DND-41 (cell line): ENCODE measurements around the gene RNF34.

Experiments used
- ATAC-seq: fragments of 200-7000 bp; cut with Tn5 transposase; 3 replicates; pipeline ENCODE4 v1.9.1; 2021; ENCODE audit warnings: low read depth; ENCODE audit not compliant: insufficient read depth
- DNase-seq: peaks from one replicate; pipeline ENCODE4 v3.0.0-alpha.2; 2020
- H2AFZ ChIP-seq: 2 replicates; pipeline ENCODE4 v1.6.0; 2012; ENCODE audit warnings: low read depth, low read length
- H3K27ac ChIP-seq: 2 replicates; pipeline ENCODE4 v1.5.1; 2012; ENCODE audit warnings: low read length, inconsistent platforms
- H3K27me3 ChIP-seq: fragments of 200-600 bp; sonication (generic); 2 replicates; pipeline ENCODE4 v1.6.0; 2012; ENCODE audit warnings: low read length, mild to moderate bottlenecking, inconsistent platforms; ENCODE audit not compliant: insufficient read depth, poor library complexity
- H3K36me3 ChIP-seq: 2 replicates; pipeline ENCODE4 v1.5.1; 2012; ENCODE audit warnings: low read length, inconsistent platforms; ENCODE audit not compliant: insufficient read depth
- H3K4me1 ChIP-seq: 2 replicates; pipeline ENCODE4 v1.5.1; 2012; ENCODE audit warnings: mild to moderate bottlenecking, low read length; ENCODE audit not compliant: insufficient read depth
- H3K4me2 ChIP-seq: 2 replicates; pipeline ENCODE4 v1.6.0; 2012; ENCODE audit warnings: mild to moderate bottlenecking, moderate library complexity, low read length, inconsistent platforms; ENCODE audit not compliant: insufficient read depth
- H3K4me3 ChIP-seq, 2 experiments: fragments of 200-600 bp in 1 of 2; shearing (Covaris generic) in 1 of 2; 2 replicates each; pipeline ENCODE4 v1.5.1; 2012 to 2016; ENCODE audit warnings: inconsistent platforms in 2 of 2, low read length in 2 of 2, mild to moderate bottlenecking in 2 of 2, low read depth in 1 of 2, moderate library complexity in 1 of 2
- H3K79me2 ChIP-seq: 2 replicates; pipeline ENCODE4 v1.6.0; 2012; ENCODE audit warnings: low read length, inconsistent platforms; ENCODE audit not compliant: insufficient read depth
- H3K9ac ChIP-seq: 2 replicates; pipeline ENCODE4 v1.6.0; 2012; ENCODE audit warnings: low read depth, mild to moderate bottlenecking, inconsistent platforms, low read length, moderate library complexity
- H3K9me3 ChIP-seq: 2 replicates; pipeline ENCODE4 v1.5.1; 2012; ENCODE audit warnings: low read length, moderate library complexity, mild to moderate bottlenecking, inconsistent platforms; ENCODE audit not compliant: insufficient read depth, severe bottlenecking
- H4K20me1 ChIP-seq: 2 replicates; pipeline ENCODE4 v1.6.0; 2012; ENCODE audit warnings: low read length; ENCODE audit not compliant: insufficient read depth
- EZH2 ChIP-seq: IDR thresholded peaks from 3 replicates; pipeline ENCODE4 v1.6.1; 2012; ENCODE audit warnings: borderline replicate concordance, low read depth, mild to moderate bottlenecking, moderate library complexity, low read length, inconsistent platforms; ENCODE audit not compliant: severe bottlenecking
- TF ChIP-seq, protein P1 (sequence below): IDR thresholded peaks from 2 replicates; pipeline ENCODE4 v1.5.1; 2012; ENCODE audit warnings: borderline replicate concordance, low read length, moderate library complexity, mild to moderate bottlenecking; ENCODE audit not compliant: poor library complexity, severe bottlenecking; ENCODE audit errors: extremely low read depth

Gene RNF34

DNA sequence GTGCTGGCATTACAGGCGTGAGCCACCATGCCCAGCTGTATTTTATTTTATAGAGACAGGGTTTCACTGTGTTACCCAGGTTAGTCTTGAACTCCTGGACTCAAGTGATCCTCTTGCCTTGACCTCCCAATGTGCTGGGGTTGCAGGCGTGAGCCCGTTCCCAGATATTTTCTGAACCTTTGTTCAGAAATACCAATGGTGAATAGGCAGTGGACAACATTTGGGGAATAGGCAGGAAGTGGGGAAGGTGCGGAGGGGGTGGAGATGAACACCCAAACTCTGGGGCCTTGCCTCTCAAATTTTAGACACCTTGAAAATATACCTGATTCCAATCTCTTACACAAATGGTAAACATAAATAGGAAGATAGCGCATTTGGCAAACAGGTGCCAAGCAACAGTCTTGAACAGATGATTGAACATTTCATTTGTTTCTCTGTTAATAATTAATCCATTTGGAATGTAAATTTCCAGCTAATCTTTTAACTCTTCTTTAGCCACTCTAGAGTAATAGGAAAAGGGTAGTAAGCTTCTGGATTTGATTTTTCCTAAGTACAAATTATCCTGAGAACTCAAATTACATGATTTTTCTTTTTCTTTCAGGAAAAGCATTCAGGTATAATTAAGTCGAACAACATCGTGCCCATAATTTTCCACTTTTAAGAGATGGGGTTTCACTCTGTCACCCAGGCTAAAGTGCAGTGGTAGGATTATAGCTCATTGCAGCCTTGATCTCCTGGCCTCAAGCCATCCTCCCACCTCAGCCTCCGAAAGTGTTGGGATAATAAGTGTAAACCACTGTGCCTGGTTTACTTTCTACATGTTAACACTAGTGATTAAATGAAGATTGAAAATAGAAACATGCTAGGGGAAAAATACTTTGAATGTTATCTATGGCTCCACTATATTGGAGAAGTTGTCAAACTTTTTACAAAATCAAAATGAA is 22.9 kb upstream of the RNF34 start:
- Histone ChIP-seq H3K9me3 (no peaks in the 10 kb centered on the region), H3K79me2 (no peaks in the 10 kb centered on the region), H3K4me1 (no peaks in the 10 kb centered on the region), H4K20me1 (no peaks in the 10 kb centered on the region), H3K27ac (no peak overlapping the region), H3K4me2 (no peak overlapping the region), H3K9ac (no peak overlapping the region), H3K36me3 (no peaks in the 10 kb centered on the region), H2AFZ (no peak overlapping the region), H3K4me3 (no peak overlapping the region), H3K27me3 (no peaks in the 10 kb centered on the region)
- TF ChIP-seq EZH2: no peak
- TF ChIP-seq, protein P1, sequence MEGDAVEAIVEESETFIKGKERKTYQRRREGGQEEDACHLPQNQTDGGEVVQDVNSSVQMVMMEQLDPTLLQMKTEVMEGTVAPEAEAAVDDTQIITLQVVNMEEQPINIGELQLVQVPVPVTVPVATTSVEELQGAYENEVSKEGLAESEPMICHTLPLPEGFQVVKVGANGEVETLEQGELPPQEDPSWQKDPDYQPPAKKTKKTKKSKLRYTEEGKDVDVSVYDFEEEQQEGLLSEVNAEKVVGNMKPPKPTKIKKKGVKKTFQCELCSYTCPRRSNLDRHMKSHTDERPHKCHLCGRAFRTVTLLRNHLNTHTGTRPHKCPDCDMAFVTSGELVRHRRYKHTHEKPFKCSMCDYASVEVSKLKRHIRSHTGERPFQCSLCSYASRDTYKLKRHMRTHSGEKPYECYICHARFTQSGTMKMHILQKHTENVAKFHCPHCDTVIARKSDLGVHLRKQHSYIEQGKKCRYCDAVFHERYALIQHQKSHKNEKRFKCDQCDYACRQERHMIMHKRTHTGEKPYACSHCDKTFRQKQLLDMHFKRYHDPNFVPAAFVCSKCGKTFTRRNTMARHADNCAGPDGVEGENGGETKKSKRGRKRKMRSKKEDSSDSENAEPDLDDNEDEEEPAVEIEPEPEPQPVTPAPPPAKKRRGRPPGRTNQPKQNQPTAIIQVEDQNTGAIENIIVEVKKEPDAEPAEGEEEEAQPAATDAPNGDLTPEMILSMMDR: no peak
- ATAC-seq (no peak), DNase-seq (no peak)

GRCh38 chr12:121378736-121379135 is 21.2 kb upstream of the RNF34 start:
- Histone ChIP-seq H3K9ac (no peak overlapping the region), H3K27ac (no peak overlapping the region), H3K4me1 (no peaks in the 10 kb centered on the region), H3K36me3 (no peaks in the 10 kb centered on the region), H3K4me3 (no peak overlapping the region), H3K4me2 (no peak overlapping the region), H3K27me3 (no peaks in the 10 kb centered on the region), H4K20me1 (no peaks in the 10 kb centered on the region), H3K79me2 (no peaks in the 10 kb centered on the region), H2AFZ (no peak overlapping the region), H3K9me3 (no peaks in the 10 kb centered on the region)
- TF ChIP-seq, protein P1: no peak
- TF ChIP-seq EZH2: no peak
- ATAC-seq (no peak), DNase-seq (no peak)

GRCh38 chr12:121379945-121380344 is 20.0 kb upstream of the RNF34 start:
- H3K4me1 ChIP-seq: no peaks in the 10 kb centered on the region
- H3K27ac ChIP-seq: no peak overlapping the region

More at GRCh38 chr12:121379945-121380344, 20.0 kb upstream of the RNF34 start:
- Histone ChIP-seq H2AFZ (no peak overlapping the region), H4K20me1 (no peaks in the 10 kb centered on the region), H3K27me3 (no peaks in the 10 kb centered on the region), H3K9ac (no peak overlapping the region), H3K36me3 (no peaks in the 10 kb centered on the region), H3K9me3 (no peaks in the 10 kb centered on the region), H3K4me2 (no peak overlapping the region), H3K4me3 (no peak overlapping the region), H3K79me2 (no peaks in the 10 kb centered on the region)
- ATAC-seq (no peak), DNase-seq (no peak)
- TF ChIP-seq EZH2: no peak
- TF ChIP-seq, protein P1: no peak
